22Rv1 (cell line): Measurements from ENCODE around the gene CCSER1.
A peak's percentile ranks its signal among the peaks of the same experiment; 100 is the strongest.
"Not testable (repeated sequence)": the region's sequence is repeated elsewhere in the genome, so short reads cannot be mapped to it uniquely, and the experiment has no call there.

Experiments used
- H3K27ac ChIP-seq: fragments of 450-650 bp; 2 replicates; pipeline ENCODE4 v1.5.1; 2017
- ZFX ChIP-seq: fragments of 450-650 bp; IDR thresholded peaks from 2 replicates; pipeline ENCODE4 v1.6.1; 2017; ENCODE audit warnings: antibody characterized with exemption, borderline replicate concordance
- TF ChIP-seq, protein P1 (sequence below): fragments of 450-650 bp; IDR thresholded peaks from 2 replicates; pipeline ENCODE4 v1.5.1; 2017; ENCODE audit warnings: mild to moderate bottlenecking

The CCSER1 gene

GRCh38 chr4:90833706-90834105, 706.5 kb downstream of the CCSER1 start:
- no peak overlapping the region for H3K27ac ChIP-seq

GRCh38 chr4:90837241-90837640, 710.0 kb downstream of the CCSER1 start:
- TF ChIP-seq, protein P1, sequence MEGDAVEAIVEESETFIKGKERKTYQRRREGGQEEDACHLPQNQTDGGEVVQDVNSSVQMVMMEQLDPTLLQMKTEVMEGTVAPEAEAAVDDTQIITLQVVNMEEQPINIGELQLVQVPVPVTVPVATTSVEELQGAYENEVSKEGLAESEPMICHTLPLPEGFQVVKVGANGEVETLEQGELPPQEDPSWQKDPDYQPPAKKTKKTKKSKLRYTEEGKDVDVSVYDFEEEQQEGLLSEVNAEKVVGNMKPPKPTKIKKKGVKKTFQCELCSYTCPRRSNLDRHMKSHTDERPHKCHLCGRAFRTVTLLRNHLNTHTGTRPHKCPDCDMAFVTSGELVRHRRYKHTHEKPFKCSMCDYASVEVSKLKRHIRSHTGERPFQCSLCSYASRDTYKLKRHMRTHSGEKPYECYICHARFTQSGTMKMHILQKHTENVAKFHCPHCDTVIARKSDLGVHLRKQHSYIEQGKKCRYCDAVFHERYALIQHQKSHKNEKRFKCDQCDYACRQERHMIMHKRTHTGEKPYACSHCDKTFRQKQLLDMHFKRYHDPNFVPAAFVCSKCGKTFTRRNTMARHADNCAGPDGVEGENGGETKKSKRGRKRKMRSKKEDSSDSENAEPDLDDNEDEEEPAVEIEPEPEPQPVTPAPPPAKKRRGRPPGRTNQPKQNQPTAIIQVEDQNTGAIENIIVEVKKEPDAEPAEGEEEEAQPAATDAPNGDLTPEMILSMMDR = no peak
- TF ChIP-seq ZFX = no peak
- H3K27ac ChIP-seq = no peak overlapping the region

More at GRCh38 chr4:90833706-90834105, 706.5 kb downstream of the CCSER1 start:
- TF ChIP-seq ZFX = no peak
- TF ChIP-seq, protein P1 = no peak

- not testable (repeated sequence) for H3K27ac ChIP-seq
These were observed 711.7 kb downstream of the CCSER1 start for GRCh38 chr4:90838859-90839258.

- no peak for TF ChIP-seq ZFX
- TF ChIP-seq, protein P1 = no peak
- H3K27ac ChIP-seq = no peak overlapping the region
These were observed 713.1 kb downstream of the CCSER1 start for GRCh38 chr4:90840291-90840690.

- no peak overlapping the region for H3K27ac ChIP-seq
- no peak for TF ChIP-seq ZFX
- TF ChIP-seq, protein P1 = no peak
These were observed 713.6 kb downstream of the CCSER1 start for GRCh38 chr4:90840828-90841227.

DNA sequence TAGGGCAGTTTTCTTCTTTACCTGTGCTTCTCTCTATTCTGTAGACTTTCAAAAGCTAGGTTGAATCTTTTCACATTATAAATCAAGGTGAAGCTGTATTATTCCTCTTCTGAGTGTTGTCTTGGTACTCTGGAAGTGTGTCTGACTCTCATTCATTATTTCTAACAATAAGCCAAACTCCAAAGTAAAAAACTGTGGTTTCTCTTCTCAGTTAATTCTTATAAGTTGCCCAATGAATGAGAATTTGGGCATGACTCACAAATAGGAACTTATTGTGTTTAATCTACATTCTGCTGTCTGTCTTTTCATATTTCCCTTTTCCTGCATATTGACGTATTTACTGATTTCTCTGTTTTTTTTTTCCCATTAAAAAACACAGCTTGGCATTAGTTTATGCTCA, 714.5 kb downstream of the CCSER1 start:
- H3K27ac ChIP-seq = no peak overlapping the region
- TF ChIP-seq, protein P1 = no peak
- TF ChIP-seq ZFX = no peak

GRCh38 chr4:90842960-90843359, 715.8 kb downstream of the CCSER1 start:
- TF ChIP-seq ZFX = no peak
- TF ChIP-seq, protein P1 = no peak
- peak overlapping the region; percentile 53 for H3K27ac ChIP-seq

DNA sequence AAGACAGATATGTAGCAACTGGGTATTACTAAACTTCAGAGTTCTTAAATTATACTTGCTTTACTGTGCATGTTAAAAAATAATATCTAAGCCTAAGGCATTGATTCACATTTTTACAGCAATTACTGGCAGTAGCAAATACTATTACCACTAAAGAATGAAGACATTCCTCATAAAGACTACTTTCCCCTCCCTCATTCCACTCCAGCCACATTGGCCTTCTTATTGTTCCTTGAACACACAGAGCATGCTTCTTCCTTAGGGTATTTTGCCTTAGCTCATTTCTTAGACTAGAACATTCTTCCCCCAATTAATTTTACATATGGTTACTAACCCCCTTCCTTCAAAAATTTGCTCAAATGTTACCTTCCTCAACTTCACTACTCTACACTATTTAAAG, 717.0 kb downstream of the CCSER1 start:
- no peak for TF ChIP-seq ZFX
- TF ChIP-seq, protein P1 = no peak
- no peak overlapping the region for H3K27ac ChIP-seq
